Mesendoderm (in vitro differentiated cells): ENCODE measurements around the gene ANXA6. TPM values are rescaled to one million over a fixed set of nuclear protein-coding genes. Genes with fewer than 3 reads are reported as not detected.

Experiments used
- DNase-seq: peaks from one replicate; pipeline ENCODE4 v3.0.0; 2013
- H2AK5ac ChIP-seq: 2 replicates; pipeline ENCODE4 v1.6.1; 2013; ENCODE audit warnings: low read length, inconsistent platforms
- H2BK120ac ChIP-seq: 2 replicates; pipeline ENCODE4 v1.6.1; 2013; ENCODE audit warnings: low read depth, mild to moderate bottlenecking, low read length, moderate library complexity, mixed read lengths
- H2BK15ac ChIP-seq: replicated peaks from 2 replicates; pipeline ENCODE4 v1.6.1; 2013; ENCODE audit warnings: low read depth, mild to moderate bottlenecking, moderate library complexity
- H2BK5ac ChIP-seq: 2 replicates; pipeline ENCODE4 v1.6.1; 2013; ENCODE audit warnings: low read length, inconsistent platforms
- H3K18ac ChIP-seq: 2 replicates; pipeline ENCODE4 v1.6.1; 2013; ENCODE audit warnings: mild to moderate bottlenecking, low read length, mixed read lengths
- H3K23ac ChIP-seq: one replicate; pipeline ENCODE4 v1.6.1; 2013; ENCODE audit warnings: low read length
- H3K27ac ChIP-seq: 2 replicates; pipeline ENCODE4 v1.5.1; 2013; ENCODE audit warnings: low read depth, mild to moderate bottlenecking, inconsistent platforms, low read length, moderate library complexity
- H3K27me3 ChIP-seq: 2 replicates; pipeline ENCODE4 v1.6.1; 2013; ENCODE audit warnings: low read length, control low read depth, mild to moderate bottlenecking, inconsistent platforms; ENCODE audit not compliant: insufficient read depth, poor library complexity
- H3K36me3 ChIP-seq: 2 replicates; pipeline ENCODE4 v1.6.1; 2013; ENCODE audit warnings: low read length, inconsistent platforms; ENCODE audit not compliant: control insufficient read depth, insufficient read depth
- H3K4ac ChIP-seq: one replicate; pipeline ENCODE4 v1.6.1; 2013; ENCODE audit warnings: low read depth, mild to moderate bottlenecking, low read length, moderate library complexity
- H3K4me1 ChIP-seq: 2 replicates; pipeline ENCODE4 v1.6.1; 2013; ENCODE audit warnings: low read depth, low read length, inconsistent platforms; ENCODE audit not compliant: control insufficient read depth
- H3K4me2 ChIP-seq: 2 replicates; pipeline ENCODE4 v1.6.1; 2013; ENCODE audit warnings: low read length
- H3K4me3 ChIP-seq: 2 replicates; pipeline ENCODE4 v1.5.1; 2013; ENCODE audit warnings: mild to moderate bottlenecking, low read length
- H3K56ac ChIP-seq: one replicate; pipeline ENCODE4 v1.6.1; 2013; ENCODE audit warnings: low read length
- H3K79me1 ChIP-seq: 2 replicates; pipeline ENCODE4 v1.6.1; 2013; ENCODE audit warnings: low read length, inconsistent platforms
- H3K79me2 ChIP-seq: 2 replicates; pipeline ENCODE4 v1.6.1; 2013; ENCODE audit warnings: mild to moderate bottlenecking, low read length; ENCODE audit not compliant: control insufficient read depth, insufficient read depth
- H3K9ac ChIP-seq: 2 replicates; pipeline ENCODE4 v1.6.1; 2013; ENCODE audit warnings: low read length, inconsistent platforms
- H4K5ac ChIP-seq: one replicate; pipeline ENCODE4 v1.6.1; 2013; ENCODE audit warnings: low read length
- H4K8ac ChIP-seq: one replicate; pipeline ENCODE4 v1.6.1; 2013; ENCODE audit warnings: low read depth, mild to moderate bottlenecking, control low read depth, low read length, moderate library complexity
- WGBS: extraction: QIAGEN DNeasy Blood & Tissue Kit; methylation state at CpG from one replicate; pipeline ENCODE4 v1.1.7; 2013; ENCODE audit warnings: low lambda C conversion rate, missing lambda C conversion rate; ENCODE audit not compliant: insufficient coverage; ENCODE audit errors: extremely low coverage; 5-methylcytosine and 5-hydroxymethylcytosine counted together
- polyA plus RNA-seq, 2 experiments: library from polyadenylated mRNA; stranded (reverse); fragments of 200-250 nt; gene quantifications; one replicate each; pipeline ENCODE4 v1.2.3, GENCODE V29; 2013

The ANXA6 gene
- polyA plus RNA-seq (2013, experiment 1 of 2), result 64.5 TPM
- polyA plus RNA-seq (2013, experiment 2 of 2), result 62.7 TPM

DNA sequence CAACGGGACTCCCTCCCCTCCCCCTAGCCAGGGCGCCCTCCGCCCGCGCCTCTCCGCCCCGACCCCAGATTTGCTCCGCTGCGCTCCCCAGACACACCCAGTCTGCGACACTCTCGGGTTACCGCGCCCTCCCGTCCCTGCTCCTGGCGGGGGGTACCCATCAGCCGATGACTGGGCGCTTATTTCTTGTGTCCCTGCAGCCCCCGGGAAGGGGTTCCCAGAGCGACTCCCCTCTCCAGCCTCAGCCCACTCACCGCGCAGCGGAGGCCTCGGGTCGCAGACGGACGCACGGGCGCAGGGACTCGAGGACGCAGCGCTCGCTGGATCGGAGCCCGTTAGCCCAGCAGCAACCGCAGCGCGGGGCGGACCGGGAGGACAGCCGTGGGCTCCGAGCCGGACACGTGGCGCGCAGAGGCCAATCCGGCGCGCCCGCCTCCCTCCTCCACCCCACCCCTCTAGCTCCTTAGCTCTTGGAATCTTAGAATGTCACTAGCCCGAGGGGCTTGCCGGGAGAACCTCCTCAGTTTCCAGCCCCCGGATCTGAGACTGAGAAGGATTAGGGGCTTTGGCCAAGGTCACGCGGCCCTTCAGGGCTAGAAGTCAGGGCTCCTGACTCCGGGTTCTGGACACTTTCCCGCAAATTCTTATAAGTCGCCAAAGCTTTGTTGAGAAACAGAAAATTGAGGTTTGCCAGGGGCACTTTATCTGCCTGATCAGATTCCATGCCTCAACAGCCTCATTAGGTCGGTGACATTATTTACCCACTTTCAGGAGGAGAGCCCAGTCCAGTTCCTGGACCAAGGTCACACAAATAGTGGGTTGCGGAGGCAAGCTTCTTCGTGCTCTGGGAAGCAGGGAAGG lies at the start of gene ANXA6:
Gene ANXA6, minus strand, starts transcription at position 354 of the 861 bp plus-strand sequence. CDS start 9,878 bp downstream, outside the sequence.
- Histone ChIP-seq H3K56ac (peak within 1 kb of the TSS; percentile 94), H4K5ac (no peak within 1 kb of the TSS), H3K18ac (peak within 1 kb of the TSS; percentile 62), H3K4ac (peak within 1 kb of the TSS; percentile 64), H3K4me1 (peaks cover 26% of the 10 kb centered on the region), H2BK15ac (no peak within 1 kb of the TSS), H3K79me2 (peaks cover 38% of the 10 kb centered on the region), H4K8ac (no peak within 1 kb of the TSS), H2BK120ac (peak within 1 kb of the TSS; percentile 54), H3K27ac (peak within 1 kb of the TSS; percentile 65), H3K27me3 (no peaks in the 10 kb centered on the region), H3K36me3 (no peaks in the 10 kb centered on the region), H3K4me2 (peak within 1 kb of the TSS; percentile 94), H3K9ac (peak within 1 kb of the TSS; percentile 96), H3K4me3 (peak within 1 kb of the TSS; percentile 84), H3K79me1 (peaks cover 26% of the 10 kb centered on the region), H2AK5ac (peak within 1 kb of the TSS; percentile 71), H3K23ac (peak within 1 kb of the TSS; percentile 69), H2BK5ac (peak within 1 kb of the TSS; percentile 85)
- peak; percentile 96 for DNase-seq
- no CpG with 5 or more reads among the region's 60 CpGs for WGBS

DNA sequence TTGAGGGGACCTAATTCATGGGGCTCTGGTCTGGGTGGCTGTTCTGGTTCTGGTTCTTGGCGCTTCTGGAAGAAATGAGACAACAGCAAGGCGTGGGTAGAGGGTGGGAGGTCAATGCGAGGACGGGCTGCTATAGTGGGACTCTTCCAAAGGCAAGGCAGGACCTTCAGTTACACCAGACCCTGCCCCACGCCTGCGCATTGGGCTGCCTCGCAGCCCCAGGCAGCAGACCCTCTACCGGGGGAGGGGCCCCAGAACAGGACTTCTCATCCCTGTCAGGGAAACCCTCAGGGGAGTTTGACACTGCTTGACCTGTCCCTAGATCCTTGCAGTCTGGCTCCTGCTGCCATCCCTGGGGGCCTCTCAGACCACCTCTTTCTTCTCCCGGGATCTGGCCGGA lies 47.8 kb upstream of the ANXA6 start:
- H3K4me1 ChIP-seq, result no peaks in the 10 kb centered on the region
- H4K8ac ChIP-seq, result no peak overlapping the region
- no peaks in the 10 kb centered on the region for H3K79me1 ChIP-seq
- WGBS, result no CpG with 5 or more reads among the region's 10 CpGs
- H3K79me2 ChIP-seq, result no peaks in the 10 kb centered on the region
- no peak overlapping the region for H3K18ac ChIP-seq
- DNase-seq, result no peak
- H3K4me3 ChIP-seq, result no peak overlapping the region
- no peak overlapping the region for H3K4ac ChIP-seq
- no peak overlapping the region for H2BK15ac ChIP-seq
- H3K36me3 ChIP-seq, result no peaks in the 10 kb centered on the region
- H2AK5ac ChIP-seq, result no peak overlapping the region
- no peak overlapping the region for H4K5ac ChIP-seq
- H2BK120ac ChIP-seq, result no peak overlapping the region
- H3K23ac ChIP-seq, result no peak overlapping the region
- H3K4me2 ChIP-seq, result no peak overlapping the region
- no peak overlapping the region for H2BK5ac ChIP-seq
- no peak overlapping the region for H3K27ac ChIP-seq
- H3K56ac ChIP-seq, result no peak overlapping the region
- H3K9ac ChIP-seq, result no peak overlapping the region
- H3K27me3 ChIP-seq, result no peaks in the 10 kb centered on the region

DNA sequence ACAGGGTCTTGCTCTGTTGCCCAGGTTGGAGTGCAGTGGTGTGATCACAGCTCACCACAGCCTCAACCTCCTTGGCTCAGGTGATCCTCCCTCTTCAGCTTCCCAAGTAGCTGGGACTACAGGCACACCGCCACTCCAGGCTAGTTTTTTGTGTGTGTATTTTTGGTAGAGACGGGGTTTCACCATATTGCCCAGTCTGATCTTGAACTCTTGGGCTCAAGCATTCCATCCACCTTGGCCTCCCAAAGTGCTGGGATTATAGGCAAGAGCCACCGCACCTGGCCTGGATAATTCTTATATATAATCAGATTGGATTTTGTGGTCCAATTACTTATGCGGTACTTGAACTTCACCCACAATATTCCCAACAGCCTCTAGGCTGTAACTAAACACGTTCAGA lies 46.5 kb upstream of the ANXA6 start:
- H4K5ac ChIP-seq, result no peak overlapping the region
- WGBS, result no CpG with 5 or more reads among the region's 5 CpGs
- H3K27me3 ChIP-seq, result no peaks in the 10 kb centered on the region

DNA sequence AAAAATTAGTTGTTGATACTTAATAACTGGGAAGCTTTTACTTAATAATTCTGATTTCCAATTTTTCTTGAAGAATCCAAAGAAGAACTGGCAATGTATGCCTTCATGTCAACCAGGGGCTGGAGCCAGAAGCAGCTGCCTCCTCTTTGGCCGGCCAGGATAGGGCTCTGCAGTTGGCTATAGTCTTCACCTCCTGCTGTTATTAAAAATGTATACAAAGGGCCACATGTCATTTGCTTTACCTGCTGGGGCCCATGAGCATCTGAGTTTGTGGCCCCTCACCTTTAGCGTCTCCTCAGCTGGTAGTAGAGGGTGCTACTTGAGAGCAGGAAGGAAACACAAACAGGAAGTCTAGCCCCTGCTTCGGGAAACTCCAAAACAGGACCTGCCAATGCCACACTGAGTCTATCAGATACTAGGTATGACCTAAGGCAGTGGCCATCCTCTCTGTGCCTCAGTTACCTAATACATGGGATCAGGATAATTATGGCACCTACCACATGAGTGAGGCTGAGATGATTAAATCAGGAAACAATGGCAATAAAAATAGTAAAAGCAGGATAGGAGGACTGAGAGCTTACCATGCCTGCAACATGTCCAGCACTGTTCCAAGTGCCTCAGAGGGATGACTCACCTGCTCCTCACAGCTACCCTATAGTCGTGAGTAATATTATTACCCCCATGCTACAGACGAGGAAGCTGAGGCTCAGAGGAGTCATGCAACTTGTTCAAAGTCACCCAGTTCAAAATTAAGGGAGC lies 45.0 kb upstream of the ANXA6 start:
- Histone ChIP-seq H2AK5ac (no peak overlapping the region), H3K27me3 (no peaks in the 10 kb centered on the region), H2BK120ac (no peak overlapping the region), H3K79me1 (no peaks in the 10 kb centered on the region), H3K9ac (no peak overlapping the region), H4K5ac (no peak overlapping the region), H3K4me2 (no peak overlapping the region), H3K4ac (no peak overlapping the region), H2BK15ac (no peak overlapping the region), H3K36me3 (no peaks in the 10 kb centered on the region), H3K27ac (no peak overlapping the region), H3K4me1 (no peaks in the 10 kb centered on the region), H3K4me3 (no peak overlapping the region), H4K8ac (no peak overlapping the region), H3K18ac (no peak overlapping the region), H3K23ac (no peak overlapping the region), H3K56ac (no peak overlapping the region), H3K79me2 (no peaks in the 10 kb centered on the region), H2BK5ac (no peak overlapping the region)
- no peak for DNase-seq
- no CpG with 5 or more reads among the region's 5 CpGs for WGBS

More for the DNA sequence above, 46.5 kb upstream of the ANXA6 start:
- H2BK15ac ChIP-seq, result no peak overlapping the region
- no peak overlapping the region for H2BK5ac ChIP-seq
- H4K8ac ChIP-seq, result no peak overlapping the region
- H3K79me1 ChIP-seq, result no peaks in the 10 kb centered on the region
- H3K9ac ChIP-seq, result no peak overlapping the region
- H3K4me1 ChIP-seq, result no peaks in the 10 kb centered on the region
- H3K36me3 ChIP-seq, result no peaks in the 10 kb centered on the region
- H2AK5ac ChIP-seq, result no peak overlapping the region
- no peak overlapping the region for H3K23ac ChIP-seq
- H3K4me2 ChIP-seq, result no peak overlapping the region
- H2BK120ac ChIP-seq, result no peak overlapping the region
- H3K4me3 ChIP-seq, result no peak overlapping the region
- no peak for DNase-seq
- H3K18ac ChIP-seq, result no peak overlapping the region
- no peak overlapping the region for H3K27ac ChIP-seq
- H3K79me2 ChIP-seq, result no peaks in the 10 kb centered on the region
- H3K56ac ChIP-seq, result no peak overlapping the region
- H3K4ac ChIP-seq, result no peak overlapping the region

DNA sequence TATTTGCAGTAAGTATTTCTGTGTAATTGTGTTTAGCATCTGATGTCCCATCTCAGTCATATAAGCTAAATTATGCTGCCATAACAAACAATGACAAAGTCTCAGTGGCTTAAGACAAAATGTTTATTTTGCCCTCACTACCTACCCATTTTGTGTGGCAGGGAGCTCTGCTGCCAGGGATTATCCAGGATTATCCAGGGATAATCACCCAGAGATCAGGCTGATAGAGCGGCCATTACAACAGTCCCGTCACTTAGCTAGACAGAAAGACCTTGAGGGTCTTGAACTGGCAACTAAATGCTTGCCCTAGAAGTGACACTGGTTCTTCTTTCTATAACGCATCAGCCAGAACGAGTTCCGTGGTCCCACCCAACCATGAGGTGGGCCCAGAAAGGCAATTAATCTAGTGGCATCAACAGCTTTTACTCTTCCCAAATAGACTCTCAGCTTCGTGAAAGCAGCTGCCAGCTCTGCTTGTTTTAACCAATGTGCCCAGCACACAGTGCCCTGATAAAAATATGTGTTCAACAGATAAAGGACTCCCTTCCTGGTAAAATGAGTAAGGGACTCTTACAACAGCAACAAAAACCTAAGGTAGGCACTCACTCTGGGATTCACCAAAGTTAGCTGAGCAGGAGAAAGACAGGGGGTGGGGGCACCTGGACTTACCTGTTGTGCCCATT lies 43.5 kb upstream of the ANXA6 start:
- Histone ChIP-seq H2AK5ac (no peak overlapping the region), H3K4ac (no peak overlapping the region), H4K8ac (no peak overlapping the region), H3K4me1 (no peaks in the 10 kb centered on the region), H3K56ac (no peak overlapping the region), H2BK15ac (no peak overlapping the region), H3K4me3 (no peak overlapping the region), H3K79me2 (no peaks in the 10 kb centered on the region), H3K4me2 (no peak overlapping the region), H3K27me3 (no peaks in the 10 kb centered on the region), H3K79me1 (no peaks in the 10 kb centered on the region), H3K23ac (no peak overlapping the region), H3K9ac (no peak overlapping the region), H3K36me3 (no peaks in the 10 kb centered on the region), H3K27ac (no peak overlapping the region), H3K18ac (no peak overlapping the region), H2BK120ac (no peak overlapping the region), H4K5ac (no peak overlapping the region), H2BK5ac (no peak overlapping the region)
- WGBS, result no CpG with 5 or more reads among the region's 6 CpGs
- no peak for DNase-seq
